Lower lobe of right lung (tissue), 2 donors: ENCODE data around the gene ABLIM3. TPM values are rescaled to one million over a fixed set of nuclear protein-coding genes. Genes with fewer than 3 reads are reported as not detected.

Experiments used
- ATAC-seq, 2 donors: fragments of 200-7000 bp; cut with Tn5 transposase; one replicate each; pipeline ENCODE4 v1.9.1; 2020 to 2022; ENCODE audit warnings: mild to moderate bottlenecking in 2 of 2, moderate library complexity in 2 of 2
- DNase-seq: peaks from one replicate; pipeline ENCODE4 v3.0.0-alpha.2; 2020
- H3K27ac ChIP-seq: fragments of 200-600 bp; one replicate; pipeline ENCODE4 v1.8.0; 2022
- H3K27me3 ChIP-seq: fragments of 200-600 bp; one replicate; pipeline ENCODE4 v1.8.0; 2022; ENCODE audit warnings: low read depth
- H3K36me3 ChIP-seq: fragments of 200-600 bp; one replicate; pipeline ENCODE4 v1.8.0; 2022; ENCODE audit warnings: mild to moderate bottlenecking
- H3K4me1 ChIP-seq: fragments of 200-600 bp; one replicate; pipeline ENCODE4 v1.8.0; 2022
- H3K4me3 ChIP-seq: fragments of 200-600 bp; one replicate; pipeline ENCODE4 v1.8.0; 2022; ENCODE audit warnings: mild to moderate bottlenecking
- H3K9me3 ChIP-seq: fragments of 200-600 bp; one replicate; pipeline ENCODE4 v1.8.0; 2022
- intact Hi-C: fragments of 100-400 bp; cut with DNase I; formaldehyde crosslinking; loops from one replicate; pipeline ENCODE4 v1.11.0; 2022
- total RNA-seq: library from RNA; stranded (reverse); fragmentation: NEBNext Ultra II Directional; extraction: Animal tissue kit (Norgen Biotek cat#: 25700); gene quantifications from one replicate; pipeline ENCODE4 v1.2.1, GENCODE V29; 2021
- TF ChIP-seq, protein P1 (sequence below): fragments of 200-600 bp; IDR thresholded peaks from one replicate; pipeline ENCODE4 v1.8.0; 2022; ENCODE audit warnings: antibody characterized with exemption, mild to moderate bottlenecking
- donor health status: DM: no; HTN: yes; CAD: no; lungs with severe emphysema.

ABLIM3 gene
- total RNA-seq, 1 donor from 2014 or later, result 26.7 TPM

DNA sequence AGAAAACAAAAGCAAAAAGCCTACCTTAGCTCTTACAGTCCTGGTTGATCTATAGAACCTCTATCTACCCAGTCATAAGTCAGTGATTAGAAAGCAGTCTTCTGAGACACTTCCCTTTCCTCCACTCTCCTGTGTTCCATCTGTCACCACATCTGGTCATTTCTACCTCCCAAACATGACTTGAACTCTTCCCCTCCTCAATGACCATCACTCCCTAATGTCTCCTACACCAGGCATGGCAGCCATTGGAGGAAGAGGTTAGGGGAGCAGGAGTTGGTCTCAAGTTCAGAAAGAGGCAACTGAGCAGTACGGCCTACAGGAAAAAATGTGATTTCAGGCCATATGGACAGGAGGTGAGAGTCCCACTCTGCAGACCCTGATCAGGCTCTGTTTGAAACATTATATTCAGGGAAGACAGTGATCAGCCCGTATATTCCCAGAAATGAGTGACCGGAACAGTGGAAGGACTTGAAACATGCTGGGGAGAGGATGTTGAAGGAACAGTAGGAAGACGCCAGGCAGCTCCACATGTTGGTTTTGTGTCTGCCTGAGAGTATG lies 12.0 kb downstream of the ABLIM3 start:
- H3K27ac ChIP-seq, result peak overlapping the region; percentile 32
- DNase-seq, result no peak
- no peaks in the 10 kb centered on the region for H3K27me3 ChIP-seq
- H3K4me1 ChIP-seq, result peaks cover 56% of the 10 kb centered on the region
- H3K4me3 ChIP-seq, result no peak overlapping the region
- intact Hi-C loops, result no loop called here
- H3K9me3 ChIP-seq, result no peaks in the 10 kb centered on the region
- TF ChIP-seq, protein P1, sequence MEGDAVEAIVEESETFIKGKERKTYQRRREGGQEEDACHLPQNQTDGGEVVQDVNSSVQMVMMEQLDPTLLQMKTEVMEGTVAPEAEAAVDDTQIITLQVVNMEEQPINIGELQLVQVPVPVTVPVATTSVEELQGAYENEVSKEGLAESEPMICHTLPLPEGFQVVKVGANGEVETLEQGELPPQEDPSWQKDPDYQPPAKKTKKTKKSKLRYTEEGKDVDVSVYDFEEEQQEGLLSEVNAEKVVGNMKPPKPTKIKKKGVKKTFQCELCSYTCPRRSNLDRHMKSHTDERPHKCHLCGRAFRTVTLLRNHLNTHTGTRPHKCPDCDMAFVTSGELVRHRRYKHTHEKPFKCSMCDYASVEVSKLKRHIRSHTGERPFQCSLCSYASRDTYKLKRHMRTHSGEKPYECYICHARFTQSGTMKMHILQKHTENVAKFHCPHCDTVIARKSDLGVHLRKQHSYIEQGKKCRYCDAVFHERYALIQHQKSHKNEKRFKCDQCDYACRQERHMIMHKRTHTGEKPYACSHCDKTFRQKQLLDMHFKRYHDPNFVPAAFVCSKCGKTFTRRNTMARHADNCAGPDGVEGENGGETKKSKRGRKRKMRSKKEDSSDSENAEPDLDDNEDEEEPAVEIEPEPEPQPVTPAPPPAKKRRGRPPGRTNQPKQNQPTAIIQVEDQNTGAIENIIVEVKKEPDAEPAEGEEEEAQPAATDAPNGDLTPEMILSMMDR, result no peak
- no peak for ATAC-seq
- H3K36me3 ChIP-seq, result no peaks in the 10 kb centered on the region

DNA sequence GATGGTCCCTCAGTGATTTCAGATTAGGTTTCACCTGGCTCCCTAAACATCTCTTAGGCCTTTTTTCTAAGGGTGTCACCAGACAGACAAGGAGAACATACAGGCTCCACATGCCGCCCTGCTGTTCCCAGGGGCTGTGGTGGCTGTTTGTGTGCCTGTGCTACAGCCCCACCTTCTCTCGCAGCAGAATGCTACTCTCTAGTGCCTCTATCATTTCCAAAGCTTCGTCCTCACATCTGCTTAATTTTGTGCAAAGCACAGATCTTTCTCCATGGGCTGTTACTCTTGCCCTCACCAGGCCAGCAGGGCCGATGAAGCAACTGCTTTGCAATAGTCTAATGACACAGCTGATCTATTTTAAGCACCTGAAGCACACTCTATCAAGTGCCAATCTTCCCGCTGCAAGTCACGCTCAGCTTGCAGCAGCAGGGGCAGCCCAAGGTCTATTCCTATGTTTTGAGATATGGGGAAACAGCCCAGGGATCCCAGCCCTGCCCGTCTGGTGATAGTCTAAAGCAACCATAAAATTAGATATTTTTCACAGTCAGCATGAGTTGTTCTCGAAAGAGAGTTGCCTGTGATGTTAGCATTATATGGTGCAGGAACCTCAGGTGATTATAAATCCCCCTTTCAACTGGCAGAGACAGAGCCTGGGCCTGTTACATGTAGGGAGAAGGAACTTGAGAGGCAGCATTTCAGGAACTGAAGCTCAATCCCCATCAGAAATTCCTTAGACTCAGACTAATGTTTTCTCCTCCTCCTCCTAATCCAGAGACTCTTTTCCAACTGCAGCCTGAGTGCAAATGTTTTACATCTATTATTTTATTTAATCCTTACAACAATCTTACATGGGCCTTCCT lies 12.7 kb downstream of the ABLIM3 start:
- no peaks in the 10 kb centered on the region for H3K27me3 ChIP-seq
- H3K4me1 ChIP-seq, result peaks cover 56% of the 10 kb centered on the region
- TF ChIP-seq, protein P1, result no peak
- H3K36me3 ChIP-seq, result no peaks in the 10 kb centered on the region
- ATAC-seq, result peak; percentile 79
- intact Hi-C loops, result no loop called here
- peak; percentile 62 for DNase-seq
- H3K27ac ChIP-seq, result peak overlapping the region; percentile 32
- H3K9me3 ChIP-seq, result no peaks in the 10 kb centered on the region
- H3K4me3 ChIP-seq, result no peak overlapping the region

DNA sequence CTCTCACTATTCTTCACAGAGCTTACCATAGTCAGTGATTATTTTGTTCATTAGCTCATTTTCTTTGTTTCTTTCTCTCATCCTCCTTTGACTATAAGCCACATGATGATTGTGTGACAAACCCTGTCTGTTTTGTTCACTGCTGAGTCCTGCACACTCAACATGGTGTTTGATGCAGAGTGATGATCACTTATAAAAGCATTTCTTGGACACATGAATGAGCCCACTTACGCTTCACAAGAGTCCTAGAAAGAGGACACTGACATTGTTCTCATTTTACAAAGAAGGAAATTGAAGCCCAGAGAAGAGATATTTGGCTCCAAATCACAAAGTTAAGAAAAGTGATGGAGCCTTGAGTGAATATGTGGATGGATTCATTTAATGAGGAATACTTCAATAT lies 13.4 kb downstream of the ABLIM3 start:
- DNase-seq (no peak), ATAC-seq (no peak)
- H3K4me3 ChIP-seq, result no peak overlapping the region
- no peak overlapping the region for H3K27ac ChIP-seq
- H3K9me3 ChIP-seq, result no peaks in the 10 kb centered on the region
- no peaks in the 10 kb centered on the region for H3K36me3 ChIP-seq
- H3K27me3 ChIP-seq, result no peaks in the 10 kb centered on the region
- intact Hi-C loops, result no loop called here
- TF ChIP-seq, protein P1, result no peak
- peaks cover 51% of the 10 kb centered on the region for H3K4me1 ChIP-seq

DNA sequence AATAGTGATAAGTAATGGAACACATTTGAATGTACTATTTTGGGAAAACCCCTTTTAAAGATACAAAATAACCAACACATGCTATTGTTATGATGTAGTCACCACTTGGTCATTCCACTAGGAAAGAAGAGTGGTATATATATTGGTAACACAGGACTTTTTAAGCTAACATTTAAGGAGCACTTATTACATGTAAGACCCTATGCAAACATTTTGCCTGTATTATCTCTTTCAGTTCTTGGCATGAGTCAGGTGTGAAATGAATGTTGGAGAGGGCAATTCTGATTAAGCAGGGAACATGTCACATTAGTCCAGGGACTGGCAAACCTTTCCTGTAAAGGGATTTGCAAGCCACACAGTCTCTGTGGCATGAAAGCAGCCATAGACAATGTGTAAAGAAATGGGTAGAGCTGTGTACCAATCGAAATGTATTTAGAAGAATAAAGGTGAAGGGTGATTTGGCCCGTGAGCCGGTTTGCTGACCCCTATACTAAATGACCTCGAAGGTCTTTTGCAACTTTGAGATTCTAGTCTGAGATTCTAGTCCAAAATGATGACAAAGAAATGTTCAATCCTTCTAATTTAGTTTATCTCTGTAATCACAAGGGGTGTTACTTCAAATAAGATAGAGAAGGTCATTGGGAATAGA lies 15.3 kb downstream of the ABLIM3 start:
- Histone ChIP-seq H3K27me3 (no peaks in the 10 kb centered on the region), H3K27ac (no peak overlapping the region), H3K4me3 (no peak overlapping the region), H3K9me3 (no peaks in the 10 kb centered on the region), H3K36me3 (no peaks in the 10 kb centered on the region), H3K4me1 (peaks cover 48% of the 10 kb centered on the region)
- ATAC-seq (no peak), DNase-seq (no peak)
- intact Hi-C loops, result no loop called here
- TF ChIP-seq, protein P1, result no peak

DNA sequence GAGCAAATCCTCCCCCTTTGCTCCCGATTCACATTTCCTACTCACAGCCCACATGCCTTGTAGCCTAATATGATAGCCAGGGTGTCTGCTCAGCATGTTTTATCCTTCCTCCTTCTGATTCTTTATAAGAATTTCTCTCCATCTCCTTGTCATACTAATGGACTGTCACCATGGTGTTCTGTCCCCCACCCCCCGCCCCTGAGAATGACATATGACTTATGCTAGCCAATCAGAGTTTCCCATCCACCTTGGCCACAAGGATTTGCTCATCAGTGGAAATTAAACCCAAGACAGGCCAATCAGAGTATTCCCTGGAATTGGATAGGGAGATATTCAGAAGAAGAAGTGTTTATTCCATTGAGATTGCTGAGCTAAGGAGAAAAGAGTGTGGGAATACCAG lies 16.0 kb downstream of the ABLIM3 start:
- Histone ChIP-seq H3K4me1 (peaks cover 41% of the 10 kb centered on the region), H3K27ac (no peak overlapping the region), H3K36me3 (no peaks in the 10 kb centered on the region), H3K27me3 (no peaks in the 10 kb centered on the region), H3K4me3 (no peak overlapping the region), H3K9me3 (no peaks in the 10 kb centered on the region)
- TF ChIP-seq, protein P1, result no peak
- no peak for DNase-seq
- ATAC-seq, result no peak
- intact Hi-C loops, result no loop called here
